Activated T-helper 17 cell treated with anti-CD3 and anti-CD28 coated beads, Interleukin-2, amount 50 U/mL, for 72 hours (primary cell): ENCODE data around the gene CCR8. TPM values are rescaled to one million over a fixed set of nuclear protein-coding genes. Genes with fewer than 3 reads are reported as not detected.

ENCODE experiments used
- ATAC-seq: fragments of 150-1000 bp; cut with Tn5 transposase; replicated peaks from 2 replicates; pipeline ENCODE4 v1.10.0; 2021; ENCODE audit warnings: mild to moderate bottlenecking, moderate library complexity
- H3K27ac Mint-ChIP-seq: one replicate; pipeline ENCODE4 v1.8.0; 2022; ENCODE audit warnings: mixed read lengths
- H3K27me3 Mint-ChIP-seq: one replicate; pipeline ENCODE4 v1.8.0; 2022; ENCODE audit warnings: mixed read lengths
- H3K36me3 Mint-ChIP-seq: one replicate; pipeline ENCODE4 v1.8.0; 2022; ENCODE audit warnings: low read depth, mild to moderate bottlenecking, mixed read lengths
- H3K4me1 Mint-ChIP-seq: one replicate; pipeline ENCODE4 v1.8.0; 2022; ENCODE audit warnings: mixed read lengths
- H3K4me3 Mint-ChIP-seq: one replicate; pipeline ENCODE4 v1.8.0; 2022; ENCODE audit warnings: mild to moderate bottlenecking, mixed read lengths
- H3K9me3 Mint-ChIP-seq: one replicate; pipeline ENCODE4 v1.8.0; 2022; ENCODE audit warnings: mixed read lengths
- total RNA-seq, 2 donors: library from RNA; stranded (reverse); gene quantifications; one replicate each; pipeline ENCODE4 v1.2.3, GENCODE V29; 2022

CCR8 gene
- total RNA-seq, 2 donors from 2014 or later = 0.87 to 10.2 TPM

DNA sequence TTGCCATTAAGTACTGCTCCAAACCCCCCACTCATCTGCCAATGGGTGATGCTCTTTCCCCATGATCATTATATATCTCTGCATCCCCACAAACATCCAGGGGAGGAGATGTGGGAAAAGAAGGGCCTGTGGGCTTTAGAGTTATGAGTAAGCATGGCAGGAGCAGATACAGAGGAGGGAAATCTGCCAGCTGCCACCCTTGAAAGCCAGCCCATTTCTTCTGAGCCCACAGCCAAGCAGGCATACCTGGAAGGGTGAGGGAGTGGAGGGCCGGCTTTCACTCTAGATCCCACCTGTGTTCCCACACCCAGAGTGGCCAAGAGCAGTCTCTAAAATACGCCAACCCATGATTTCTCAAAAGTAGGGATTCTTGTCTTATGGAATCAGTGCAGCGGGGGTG, 51.9 kb downstream of the CCR8 start:
- H3K9me3 Mint-ChIP-seq = no peaks in the 10 kb centered on the region
- no peak overlapping the region for H3K27ac Mint-ChIP-seq
- no peak overlapping the region for H3K4me3 Mint-ChIP-seq
- H3K36me3 Mint-ChIP-seq = peaks cover 7% of the 10 kb centered on the region
- no peaks in the 10 kb centered on the region for H3K27me3 Mint-ChIP-seq
- ATAC-seq = no peak
- peaks cover 12% of the 10 kb centered on the region for H3K4me1 Mint-ChIP-seq

Other genes with a start within 250 kb of the CCR8 start
- gene GORASP1, start 222.1 kb upstream of the CCR8 start, total RNA-seq = 10 to 100 TPM; 21.2 to 24.2 TPM
- gene TTC21A, start 222.0 kb upstream of the CCR8 start, total RNA-seq = 1 to 10 TPM; 2.7 to 4.7 TPM
- 100 to 1,000 TPM in 1 of 2 donors, 10 to 100 TPM in 1; 42.9 to 145 TPM for gene CSRNP1, start 176.1 kb upstream of the CCR8 start, total RNA-seq
- gene XIRP1, start 137.1 kb upstream of the CCR8 start, total RNA-seq = 10 to 100 TPM in 1 of 2 donors, under 1 TPM in 1; 0.99 to 17.2 TPM
- under 1 TPM; 0.13 to 0.37 TPM for gene CX3CR1, start 49.7 kb upstream of the CCR8 start, total RNA-seq
- gene SLC25A38, start 53.7 kb downstream of the CCR8 start, total RNA-seq = 10 to 100 TPM; 21.3 to 38.2 TPM
- 1,000 to 10,000 TPM; 2,603 to 2,924 TPM for gene RPSA, start 77.0 kb downstream of the CCR8 start, total RNA-seq
- gene MOBP, start 138.0 kb downstream of the CCR8 start, total RNA-seq = not detected